IMR-90 (cell line): ENCODE results near the gene PLXDC2. TPM values are rescaled to one million over a fixed set of nuclear protein-coding genes. Genes with fewer than 3 reads are reported as not detected.

Source experiments
- ATAC-seq: fragments of 200-7000 bp; cut with Tn5 transposase; 2 replicates; pipeline ENCODE4 v1.9.1; 2020; ENCODE audit warnings: low read depth, mild to moderate bottlenecking, moderate library complexity
- BruUV-seq: library from RNA; stranded (reverse); fragments of 400-500 nt; replicated peaks from 2 replicates; lab custom pipeline; 2021; lab: Mats Ljungman, UMichigan
- CTCF ChIA-PET: fragments of 300-600 bp; formaldehyde crosslinking; extraction: SDS; loops from one replicate; lab custom pipeline; 2021; ENCODE audit warnings: antibody characterized with exemption; lab: Yijun Ruan, JAX
- POLR2A ChIA-PET: fragments of 300-600 bp; sonication (Branson Sonifier 250); formaldehyde crosslinking; loops from one replicate; lab custom pipeline; 2022; ENCODE audit warnings: antibody characterized with exemption; ENCODE audit not compliant: unreplicated experiment; lab: Charles Lee
- DNase-seq: peaks from one replicate; pipeline ENCODE4 v3.0.0; 2013
- H2AFZ ChIP-seq: replicated peaks from 2 replicates; pipeline ENCODE3; 2013; ENCODE audit warnings: low read length, mild to moderate bottlenecking; ENCODE audit not compliant: poor library complexity
- H2AK5ac ChIP-seq: 2 replicates; pipeline ENCODE4 v1.6.1; 2013; ENCODE audit warnings: low read depth, low read length, inconsistent platforms
- H2AK9ac ChIP-seq: replicated peaks from 2 replicates; pipeline ENCODE3; 2013; ENCODE audit warnings: mild to moderate bottlenecking, low read depth, low read length, moderate library complexity; ENCODE audit not compliant: poor library complexity
- H2BK120ac ChIP-seq: 2 replicates; pipeline ENCODE4 v1.6.1; 2013; ENCODE audit warnings: low read depth, low read length, inconsistent platforms
- H2BK15ac ChIP-seq: 3 replicates; pipeline ENCODE4 v1.6.1; 2013; ENCODE audit warnings: low read depth, low read length, inconsistent platforms
- H2BK20ac ChIP-seq: 2 replicates; pipeline ENCODE4 v1.6.1; 2013; ENCODE audit warnings: low read depth, mild to moderate bottlenecking, inconsistent platforms, low read length, moderate library complexity
- H2BK5ac ChIP-seq: 2 replicates; pipeline ENCODE4 v1.6.1; 2013; ENCODE audit warnings: mild to moderate bottlenecking, low read depth, low read length, inconsistent platforms; ENCODE audit not compliant: poor library complexity, severe bottlenecking
- H3K14ac ChIP-seq: replicated peaks from 2 replicates; pipeline ENCODE4 v1.6.1; 2013; ENCODE audit warnings: low read depth, low read length, inconsistent platforms
- H3K18ac ChIP-seq: 2 replicates; pipeline ENCODE4 v1.6.1; 2013; ENCODE audit warnings: low read depth, low read length, control low read depth
- H3K23ac ChIP-seq: 2 replicates; pipeline ENCODE4 v1.6.1; 2013; ENCODE audit warnings: low read depth, low read length, inconsistent platforms
- H3K27ac ChIP-seq: 2 replicates; pipeline ENCODE4 v1.5.1; 2013; ENCODE audit warnings: mild to moderate bottlenecking, control low read depth, low read length; ENCODE audit not compliant: insufficient read depth
- H3K27me3 ChIP-seq: 2 replicates; pipeline ENCODE4 v1.6.1; 2013; ENCODE audit warnings: low read length; ENCODE audit not compliant: control insufficient read depth, insufficient read depth
- H3K36me3 ChIP-seq: 2 replicates; pipeline ENCODE4 v1.6.1; 2013; ENCODE audit warnings: low read length, mixed read lengths; ENCODE audit not compliant: control insufficient read depth, insufficient read depth
- H3K4ac ChIP-seq: 2 replicates; pipeline ENCODE4 v1.6.1; 2013; ENCODE audit warnings: low read depth, low read length, inconsistent platforms
- H3K4me1 ChIP-seq: 2 replicates; pipeline ENCODE4 v1.6.1; 2013; ENCODE audit warnings: low read length, mixed read lengths; ENCODE audit not compliant: control insufficient read depth, insufficient read depth
- H3K4me2 ChIP-seq: 2 replicates; pipeline ENCODE4 v1.6.1; 2013; ENCODE audit warnings: low read depth, mild to moderate bottlenecking, control low read depth, low read length, moderate library complexity
- H3K4me3 ChIP-seq: 2 replicates; pipeline ENCODE4 v1.5.1; 2013; ENCODE audit warnings: low read depth, mild to moderate bottlenecking, control low read depth, low read length, moderate library complexity; ENCODE audit not compliant: insufficient read depth
- H3K56ac ChIP-seq: 2 replicates; pipeline ENCODE4 v1.6.1; 2013; ENCODE audit warnings: low read length, inconsistent platforms; ENCODE audit not compliant: insufficient read depth; ENCODE audit errors: extremely low read depth
- H3K79me1 ChIP-seq, 2 experiments: 2 replicates each; pipeline ENCODE4 v1.6.1; 2013; ENCODE audit warnings: low read length in 2 of 2, inconsistent platforms in 1 of 2, low read depth in 1 of 2
- H3K9ac ChIP-seq: 2 replicates; pipeline ENCODE4 v1.6.1; 2013; ENCODE audit warnings: low read depth, low read length, control low read depth
- H3K9me1 ChIP-seq: 2 replicates; pipeline ENCODE4 v1.6.1; 2013; ENCODE audit warnings: low read length, inconsistent platforms; ENCODE audit not compliant: insufficient read depth
- H3K9me3 ChIP-seq: 2 replicates; pipeline ENCODE4 v1.6.1; 2013; ENCODE audit warnings: low read length; ENCODE audit not compliant: control insufficient read depth, insufficient read depth
- H4K20me1 ChIP-seq: 2 replicates; pipeline ENCODE4 v1.6.1; 2013; ENCODE audit warnings: low read length, inconsistent platforms; ENCODE audit not compliant: insufficient read depth
- H4K5ac ChIP-seq: 2 replicates; pipeline ENCODE4 v1.6.1; 2013; ENCODE audit warnings: mild to moderate bottlenecking, low read depth, low read length, control low read depth
- H4K8ac ChIP-seq, 2 experiments: 2 replicates each; pipeline ENCODE4 v1.6.1; 2013; ENCODE audit warnings: low read depth in 2 of 2, low read length in 2 of 2, control low read depth in 1 of 2, inconsistent platforms in 1 of 2
- H4K91ac ChIP-seq: 2 replicates; pipeline ENCODE4 v1.6.1; 2013; ENCODE audit warnings: low read depth, low read length, inconsistent platforms; ENCODE audit not compliant: insufficient read depth
- BHLHE40 ChIP-seq: fragments of 150-350 bp; IDR thresholded peaks from 2 replicates; pipeline ENCODE4 v1.6.1; 2016; ENCODE audit warnings: mild to moderate bottlenecking, low read depth, low read length
- NFE2L2 ChIP-seq: fragments of 150-350 bp; IDR thresholded peaks from 2 replicates; pipeline ENCODE4 v1.6.1; 2016; ENCODE audit warnings: low read depth, mild to moderate bottlenecking, low read length
- POLR2A ChIP-seq: IDR thresholded peaks from 2 replicates; pipeline ENCODE4 v1.6.1; 2012; ENCODE audit warnings: mild to moderate bottlenecking, low read depth, low read length
- RCOR1 ChIP-seq: IDR thresholded peaks from 2 replicates; pipeline ENCODE4 v1.6.1; 2012; ENCODE audit warnings: mild to moderate bottlenecking, low read length, improper control_type of control experiment; ENCODE audit not compliant: insufficient replicate concordance
- WGBS, 2 experiments: methylation state at CpG; one replicate each; pipeline versions ENCODE4 v1.1.5 to v1.1.7; 2013; ENCODE audit warnings: missing lambda C conversion rate in 2 of 2; ENCODE audit not compliant: insufficient read length in 1 of 2; ENCODE audit errors: extremely low coverage in 2 of 2; 5-methylcytosine and 5-hydroxymethylcytosine counted together
- dilution Hi-C: fragments of 300-500 bp; cut with HindIII; formaldehyde crosslinking; loops from one replicate; pipeline ENCODE4 v1.14.3; 2018; ENCODE audit warnings: low sequenced_read_pairs; ENCODE audit not compliant: unreplicated experiment
- in situ Hi-C: fragments of 300-500 bp; cut with MboI; formaldehyde crosslinking; loops from 3 replicates; pipeline ENCODE4 v1.14.3; 2019; ENCODE audit warnings: low sequenced_read_pairs, inconsistent platforms, mixed read lengths
- intact Hi-C: fragments of 100-400 bp; cut with micrococcal nuclease; formaldehyde crosslinking; loops from 2 replicates; pipeline ENCODE4 v1.10.0; 2022
- polyA plus RNA-seq, 3 experiments: library from polyadenylated mRNA; depleted of rRNA; stranded (reverse); fragments of >200 nt; gene quantifications; 2 replicates each; pipeline ENCODE4 v1.2.3, GENCODE V29; 2012; ENCODE audit warnings: low replicate concordance in 1 of 3
- total RNA-seq: library from RNA; depleted of rRNA; stranded (reverse); fragments of >200 nt; gene quantifications from 2 replicates; pipeline ENCODE4 v1.2.3, GENCODE V29; 2012
- TF ChIP-seq, protein P1 (sequence below): conservative IDR thresholded peaks from 2 replicates; pipeline ENCODE4 v1.5.1; 2012; ENCODE audit warnings: mild to moderate bottlenecking, low read depth, low read length, improper control_type of control experiment

Gene PLXDC2
- total and polyA plus RNA-seq, 2 of the 4 experiments (the other 2 are of a cell fraction): 3.2 to 6.1 TPM

GRCh38 chr10:19922236-19922963 lies 106.2 kb downstream of the PLXDC2 start:
- Histone ChIP-seq H3K9ac (no peak overlapping the region), H4K20me1 (peaks cover 8% of the 10 kb centered on the region), H3K14ac (peak overlapping the region; percentile 37; the same call in 1 of the 2 replicates), H2AK5ac (peak overlapping the region; percentile 57; the same call in 1 of the 2 replicates), H2BK15ac (no peak overlapping the region), H3K56ac (peak overlapping the region; percentile 38), H3K18ac (peak overlapping the region; percentile 80), H3K4me1 (peaks cover 13% of the 10 kb centered on the region), H2BK20ac (peak overlapping the region; percentile 71), H3K36me3 (no peaks in the 10 kb centered on the region), H3K27ac (0 out of 2 replicates have a peak overlapping the region, but pooled peaks have one; percentile 40), H2BK120ac (peak overlapping the region; percentile 71), H2AFZ (no peak overlapping the region), H3K9me1 (peaks cover 16% of the 10 kb centered on the region), H3K27me3 (no peaks in the 10 kb centered on the region), H3K4me2 (peak overlapping the region; percentile 68), H3K4ac (peak overlapping the region; percentile 65), H4K5ac (no peak overlapping the region), H3K9me3 (no peaks in the 10 kb centered on the region), H3K79me1 (no peaks in the 10 kb centered on the region), H3K23ac (0 out of 2 replicates have a peak overlapping the region, but pooled peaks have one; percentile 42), H2AK9ac (no peak overlapping the region), H4K91ac (0 out of 2 replicates have a peak overlapping the region, but pooled peaks have one; percentile 27), H4K8ac (peak overlapping the region in 1 of 2 experiments; percentile 30; a peak in 1 of 4 replicates), H3K4me3 (no peak overlapping the region), H2BK5ac (peak overlapping the region; percentile 76)
- 40% methylated on average over 1 of the region's 3 CpGs; no CpG with 5 or more reads in 1 of the 2 experiments for WGBS, 2 experiments
- no TSS peak for BruUV-seq
- no peak for TF ChIP-seq POLR2A
- no peak for TF ChIP-seq BHLHE40
- no peak for TF ChIP-seq RCOR1
- no peak for TF ChIP-seq NFE2L2
- TF ChIP-seq, protein P1, sequence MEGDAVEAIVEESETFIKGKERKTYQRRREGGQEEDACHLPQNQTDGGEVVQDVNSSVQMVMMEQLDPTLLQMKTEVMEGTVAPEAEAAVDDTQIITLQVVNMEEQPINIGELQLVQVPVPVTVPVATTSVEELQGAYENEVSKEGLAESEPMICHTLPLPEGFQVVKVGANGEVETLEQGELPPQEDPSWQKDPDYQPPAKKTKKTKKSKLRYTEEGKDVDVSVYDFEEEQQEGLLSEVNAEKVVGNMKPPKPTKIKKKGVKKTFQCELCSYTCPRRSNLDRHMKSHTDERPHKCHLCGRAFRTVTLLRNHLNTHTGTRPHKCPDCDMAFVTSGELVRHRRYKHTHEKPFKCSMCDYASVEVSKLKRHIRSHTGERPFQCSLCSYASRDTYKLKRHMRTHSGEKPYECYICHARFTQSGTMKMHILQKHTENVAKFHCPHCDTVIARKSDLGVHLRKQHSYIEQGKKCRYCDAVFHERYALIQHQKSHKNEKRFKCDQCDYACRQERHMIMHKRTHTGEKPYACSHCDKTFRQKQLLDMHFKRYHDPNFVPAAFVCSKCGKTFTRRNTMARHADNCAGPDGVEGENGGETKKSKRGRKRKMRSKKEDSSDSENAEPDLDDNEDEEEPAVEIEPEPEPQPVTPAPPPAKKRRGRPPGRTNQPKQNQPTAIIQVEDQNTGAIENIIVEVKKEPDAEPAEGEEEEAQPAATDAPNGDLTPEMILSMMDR: no peak
- in situ Hi-C loops (no loop called here), dilution Hi-C loops (no loop called here), intact Hi-C loops (loop anchor here (2.0 kb wide), 1 partner anchor 104 kb away; no protein-coding TSS in a partner anchor)
- peak; percentile 65 for ATAC-seq
- peak; percentile 71 for DNase-seq
- POLR2A ChIA-PET: no interaction called here
- CTCF ChIA-PET: no interaction called here
